Measurements from ENCODE around the gene ADISSP. TPM values are rescaled to one million over a fixed set of nuclear protein-coding genes. Genes with fewer than 3 reads are reported as not detected.

Gene ADISSP
- total RNA-seq, 1 donor from 2014 or later: 34.8 TPM

- H3K36me3 ChIP-seq (ENCODE audit: control insufficient read depth, insufficient read depth, low read length): no peaks in the 10 kb centered on the region
- TF ChIP-seq CTCF (IDR thresholded peaks at IDR 0.05; ENCODE audit: insufficient read depth, low read length, poor library complexity, severe bottlenecking): no peak
- no peak for DNase-seq (ENCODE audit: low read depth)
- no peaks in the 10 kb centered on the region for H3K27me3 ChIP-seq (ENCODE audit: control insufficient read depth, insufficient read depth, low read length)
- H3K4me3 ChIP-seq (ENCODE audit: low read depth, low read length): no peak overlapping the region
Observed at GRCh38 chr20:3812259-3812681, 44.7 kb upstream of the ADISSP start.

GRCh38 chr20:3811467-3812258, 44.1 kb upstream of the ADISSP start:
- Histone ChIP-seq H3K36me3 (ENCODE audit: control insufficient read depth, insufficient read depth, low read length) (no peaks in the 10 kb centered on the region), H3K4me3 (ENCODE audit: low read depth, low read length) (no peak overlapping the region), H3K27me3 (ENCODE audit: control insufficient read depth, insufficient read depth, low read length) (no peaks in the 10 kb centered on the region)
- TF ChIP-seq CTCF (IDR thresholded peaks at IDR 0.05; ENCODE audit: insufficient read depth, low read length, poor library complexity, severe bottlenecking): no peak
- peak; percentile 74 for DNase-seq (ENCODE audit: low read depth)

- DNase-seq (ENCODE audit: low read depth): no peak
- no peaks in the 10 kb centered on the region for H3K36me3 ChIP-seq (ENCODE audit: control insufficient read depth, insufficient read depth, low read length)
- no peak for TF ChIP-seq CTCF (IDR thresholded peaks at IDR 0.05; ENCODE audit: insufficient read depth, low read length, poor library complexity, severe bottlenecking)
- no peaks in the 10 kb centered on the region for H3K27me3 ChIP-seq (ENCODE audit: control insufficient read depth, insufficient read depth, low read length)
- H3K4me3 ChIP-seq (ENCODE audit: low read depth, low read length): no peak overlapping the region
Observed at GRCh38 chr20:3808544-3808943, 41.0 kb upstream of the ADISSP start.

- TF ChIP-seq CTCF (IDR thresholded peaks at IDR 0.05; ENCODE audit: insufficient read depth, low read length, poor library complexity, severe bottlenecking): no peak
- Histone ChIP-seq H3K36me3 (ENCODE audit: control insufficient read depth, insufficient read depth, low read length) (peaks cover 1% of the 10 kb centered on the region), H3K4me3 (ENCODE audit: low read depth, low read length) (no peak overlapping the region), H3K27me3 (ENCODE audit: control insufficient read depth, insufficient read depth, low read length) (no peaks in the 10 kb centered on the region)
- no peak for DNase-seq (ENCODE audit: low read depth)
Observed at GRCh38 chr20:3804781-3805180, 37.2 kb upstream of the ADISSP start.

- Histone ChIP-seq H3K4me3 (ENCODE audit: low read depth, low read length) (no peak overlapping the region), H3K36me3 (ENCODE audit: control insufficient read depth, insufficient read depth, low read length) (peaks cover 1% of the 10 kb centered on the region), H3K27me3 (ENCODE audit: control insufficient read depth, insufficient read depth, low read length) (no peaks in the 10 kb centered on the region)
- DNase-seq (ENCODE audit: low read depth): no peak
- TF ChIP-seq CTCF (IDR thresholded peaks at IDR 0.05; ENCODE audit: insufficient read depth, low read length, poor library complexity, severe bottlenecking): no peak
Observed at GRCh38 chr20:3804254-3804751, 36.8 kb upstream of the ADISSP start.

- H3K4me3 ChIP-seq (ENCODE audit: low read depth, low read length): no peak overlapping the region
- TF ChIP-seq CTCF (IDR thresholded peaks at IDR 0.05; ENCODE audit: insufficient read depth, low read length, poor library complexity, severe bottlenecking): no peak
- DNase-seq (ENCODE audit: low read depth): no peak
- H3K36me3 ChIP-seq (ENCODE audit: control insufficient read depth, insufficient read depth, low read length): peaks cover 1% of the 10 kb centered on the region
- H3K27me3 ChIP-seq (ENCODE audit: control insufficient read depth, insufficient read depth, low read length): no peaks in the 10 kb centered on the region
Observed at GRCh38 chr20:3803854-3804253, 36.3 kb upstream of the ADISSP start.

All from kidney epithelial cell (primary cell).